K562 (cell line): ENCODE data around the gene LCLAT1. TPM values are rescaled to one million over a fixed set of nuclear protein-coding genes. Genes with fewer than 3 reads are reported as not detected.
A peak's percentile ranks its signal among the peaks of the same experiment; 100 is the strongest.

Experiments
- CBFA2T3 ChIP-seq: fragments of 450-650 bp; IDR thresholded peaks from 2 replicates; pipeline ENCODE4 v1.6.1; 2017
- CEBPB ChIP-seq: fragments of 450-650 bp; IDR thresholded peaks from 2 replicates; pipeline ENCODE4 v1.6.1; 2016; ENCODE audit warnings: missing genetic modification characterization, missing compliant biosample characterization
- CSDE1 ChIP-seq, 2 experiments: fragments of 450-650 bp; IDR thresholded peaks; 2 replicates each; pipeline ENCODE4 v1.6.1; 2016; ENCODE audit warnings: mild to moderate bottlenecking in 1 of 2
- E2F3 ChIP-seq: fragments of 250-450 bp; sonication (Bioruptor Pico); IDR thresholded peaks from 2 replicates; pipeline ENCODE4 v1.4.0; 2020; ENCODE audit warnings: mild to moderate bottlenecking
- FOXK2 ChIP-seq, 2 experiments: fragments of 450-650 bp; IDR thresholded peaks in 1 of 2; conservative IDR thresholded peaks in 1 of 2; 2 replicates each; pipeline ENCODE4 v1.6.1; 2016; ENCODE audit warnings: low read depth in 2 of 2, mild to moderate bottlenecking in 1 of 2
- FOXM1 ChIP-seq, 2 experiments: fragments of 450-650 bp in 1 of 2; sonication (generic) in 1 of 2; formaldehyde crosslinking in 1 of 2; IDR thresholded peaks; 2 replicates each; pipeline versions ENCODE4 v1.6.1 to v1.9.0; 2017 to 2022; ENCODE audit warnings: low read depth in 2 of 2, mild to moderate bottlenecking in 2 of 2, missing genetic modification reagents in 1 of 2, moderate library complexity in 1 of 2
- FOXP1 ChIP-seq: sonication (generic); formaldehyde crosslinking; IDR thresholded peaks from 2 replicates; pipeline ENCODE4 v1.8.0; 2022; ENCODE audit warnings: mild to moderate bottlenecking, missing genetic modification reagents
- HDAC3 ChIP-seq: fragments of 450-650 bp; IDR thresholded peaks from 2 replicates; pipeline ENCODE4 v1.6.1; 2018; ENCODE audit warnings: borderline replicate concordance, mild to moderate bottlenecking, moderate library complexity; ENCODE audit not compliant: partially characterized antibody
- JUN ChIP-seq, 2 experiments: sonication (generic) in 1 of 2; formaldehyde crosslinking in 1 of 2; IDR thresholded peaks; 2 replicates each; pipeline versions ENCODE4 v1.6.1 to v1.8.0; 2012 to 2022; ENCODE audit warnings: borderline replicate concordance in 2 of 2, mild to moderate bottlenecking in 2 of 2, improper control_type of control experiment in 1 of 2, low read depth in 1 of 2, low read length in 1 of 2, missing genetic modification reagents in 1 of 2
- KDM1A ChIP-seq, 2 experiments: fragments of 450-650 bp; IDR thresholded peaks; 2 replicates each; pipeline ENCODE4 v1.6.1; 2016; ENCODE audit warnings: mild to moderate bottlenecking in 2 of 2
- MAFF ChIP-seq: IDR thresholded peaks from 2 replicates; pipeline ENCODE4 v1.6.1; 2012; ENCODE audit warnings: low read length, improper control_type of control experiment
- MBD2 ChIP-seq: sonication (generic); IDR thresholded peaks from 2 replicates; pipeline ENCODE4 v1.6.1; 2016; ENCODE audit warnings: low read depth, borderline replicate concordance
- NFXL1 ChIP-seq: fragments of 450-650 bp; formaldehyde crosslinking; IDR thresholded peaks from 2 replicates; pipeline ENCODE4 v1.4.0; 2021; ENCODE audit warnings: mild to moderate bottlenecking
- PHF21A ChIP-seq: fragments of 450-650 bp; IDR thresholded peaks from 2 replicates; pipeline ENCODE4 v1.6.1; 2017; ENCODE audit warnings: low read depth, borderline replicate concordance
- SAFB2 ChIP-seq: fragments of 200-400 bp; formaldehyde crosslinking; IDR thresholded peaks from 2 replicates; pipeline ENCODE4 v1.6.1; 2018; ENCODE audit warnings: borderline replicate concordance, low read length, low read depth, moderate library complexity; ENCODE audit not compliant: severe bottlenecking
- SMAD2 ChIP-seq: fragments of 150-350 bp; IDR thresholded peaks from 2 replicates; pipeline ENCODE4 v1.6.1; 2014; ENCODE audit warnings: low read depth, mild to moderate bottlenecking, low read length
- SMAD3 ChIP-seq: fragments of 450-650 bp; formaldehyde crosslinking; conservative IDR thresholded peaks from 2 replicates; pipeline ENCODE4 v1.4.0; 2020; ENCODE audit warnings: mild to moderate bottlenecking
- TCF7L2 ChIP-seq: fragments of 150-350 bp; IDR thresholded peaks from 2 replicates; pipeline ENCODE4 v1.6.1; 2016; ENCODE audit warnings: low read depth, mild to moderate bottlenecking, low read length, moderate library complexity
- XRCC4 ChIP-seq: IDR thresholded peaks from one replicate; pipeline ENCODE4 v1.6.1; 2011; ENCODE audit not compliant: insufficient read depth, insufficient read length; ENCODE audit errors: extremely low read depth
- ZNF134 ChIP-seq: fragments of 250-450 bp; sonication (Bioruptor Pico); conservative IDR thresholded peaks from 2 replicates; pipeline ENCODE4 v1.4.0; 2020
- ZNF212 ChIP-seq: fragments of 450-650 bp; formaldehyde crosslinking; IDR thresholded peaks from 2 replicates; pipeline ENCODE4 v1.4.0; 2020; ENCODE audit warnings: mild to moderate bottlenecking
- ZNF778 ChIP-seq: fragments of 450-650 bp; formaldehyde crosslinking; IDR thresholded peaks from 2 replicates; pipeline ENCODE4 v1.4.0; 2020; ENCODE audit warnings: mild to moderate bottlenecking, moderate library complexity
- ZNF830 ChIP-seq: fragments of 250-450 bp; sonication (Bioruptor Pico); IDR thresholded peaks from 2 replicates; pipeline ENCODE4 v1.5.0; 2021; ENCODE audit warnings: mild to moderate bottlenecking
- polyA plus RNA-seq, 8 experiments: library from polyadenylated mRNA; depleted of rRNA in 4 of 8; stranded (reverse) in 5 of 8; unstranded in 3 of 8; fragments of >200 nt; fragmentation: Nextera tagmentation in 2 of 8; fragmentation: Illumina TruSeq in 1 of 8; extraction: Ambion mirVana in 2 of 8; extraction: Trizol in 1 of 8; gene quantifications; 2 replicates each; pipeline versions ENCODE4 v1.2.1 to v1.2.3, GENCODE V29; 2011 to 2014; ENCODE audit warnings: inconsistent platforms in 1 of 8, missing spikeins in 1 of 8
- total RNA-seq, 7 experiments: library from RNA; depleted of rRNA in 6 of 7; stranded (reverse); fragments of >200 nt in 6 of 7; fragmentation: Illumina TruSeq in 2 of 7; extraction: Trizol in 2 of 7; gene quantifications; 2 replicates each; pipeline versions ENCODE4 v1.2.1 to v1.2.3, GENCODE V29; 2011 to 2021; ENCODE audit warnings: low replicate concordance in 1 of 7
- TF ChIP-seq, protein P1 (sequence below): fragments of 250-450 bp; sonication (Bioruptor Pico); IDR thresholded peaks from 2 replicates; pipeline ENCODE4 v1.5.0; 2022; ENCODE audit warnings: mild to moderate bottlenecking
- TF ChIP-seq, protein P2 (sequence below): fragments of 450-650 bp; IDR thresholded peaks from 2 replicates; pipeline ENCODE4 v1.6.1; 2016
- TF ChIP-seq, protein P3 (sequence below): fragments of 250-450 bp; sonication (Bioruptor Pico); IDR thresholded peaks from 2 replicates; pipeline ENCODE4 v1.5.0; 2021

Gene LCLAT1
- total and polyA plus RNA-seq, 9 of the 15 experiments (the other 6 are each of a cell fraction or from before 2014, with no cell fraction given), result 8.9 to 63.3 (median 25.4) TPM

DNA sequence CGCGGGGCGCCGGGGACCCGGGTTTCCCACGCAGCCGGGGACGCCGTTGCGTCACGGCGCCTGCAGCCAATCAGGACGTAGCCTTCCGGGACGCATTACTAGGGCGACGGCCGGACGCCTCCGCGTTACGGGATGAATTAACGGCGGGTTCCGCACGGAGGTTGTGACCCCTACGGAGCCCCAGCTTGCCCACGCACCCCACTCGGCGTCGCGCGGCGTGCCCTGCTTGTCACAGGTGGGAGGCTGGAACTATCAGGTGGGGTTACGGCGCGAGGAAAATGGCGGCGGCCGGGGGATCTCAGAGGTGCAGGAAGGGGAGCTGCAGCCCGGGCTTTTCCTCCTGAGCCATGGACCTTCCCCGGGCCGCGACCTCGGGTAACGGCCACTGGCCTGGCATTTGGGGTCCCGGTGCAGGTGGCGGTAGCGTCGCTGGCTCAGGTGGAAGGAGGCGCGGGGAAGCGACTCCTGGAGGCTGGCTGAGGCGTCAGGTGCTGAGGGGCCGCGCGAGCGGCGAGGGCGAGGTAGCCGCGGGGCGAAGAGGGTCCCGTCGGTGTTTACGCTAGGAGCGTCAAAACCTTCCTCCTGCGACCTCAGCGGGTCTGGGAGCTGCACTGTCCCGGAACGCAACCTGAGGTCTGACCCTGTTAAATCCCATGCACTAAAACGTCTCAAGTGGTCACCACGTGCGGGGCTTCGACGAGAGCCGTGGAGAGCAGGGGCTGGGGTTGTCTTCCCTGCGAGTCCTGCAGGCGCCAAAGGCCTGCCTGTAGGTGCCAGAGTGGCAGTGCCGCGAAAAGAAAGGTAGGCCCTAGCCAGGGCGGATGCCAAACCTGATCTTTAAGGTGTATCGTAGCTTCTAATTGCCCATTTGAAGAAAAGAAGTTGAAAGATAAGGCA lies at the start of gene LCLAT1 (continued):
- TF ChIP-seq ZNF134 (no peak), MBD2 (0 out of 2 replicates have a peak, but pooled peaks have one; percentile 65), FOXK2 (conservative IDR thresholded peaks at IDR 0.05 in 1 of 2, IDR thresholded peaks at IDR 0.05 in 1 of 2; ENCODE audit: low read depth in 2 of 2) (peak in 1 of 2 experiments; percentile 46; a peak in 1 of 4 replicates), CBFA2T3 (no peak), CEBPB (tag) (peak; percentile 84), ZNF778 (CRISPR knock-in tag) (no peak), PHF21A (no peak), E2F3 (no peak), NFXL1 (CRISPR knock-in tag) (no peak), SAFB2 (no peak), FOXM1 (IDR thresholded peaks at IDR 0.05; ENCODE audit: low read depth) (no peak), FOXM1 (CRISPR knock-in tag; IDR thresholded peaks at IDR 0.05; ENCODE audit: low read depth) (no peak), TCF7L2 (no peak), CSDE1 (IDR thresholded peaks at IDR 0.05) (peak in 1 of 2 experiments; percentile 71; a peak in 1 of 4 replicates), SMAD2 (no peak), JUN (IDR thresholded peaks at IDR 0.05; ENCODE audit: borderline replicate concordance, low read depth, low read length) (no peak), JUN (CRISPR knock-in tag; IDR thresholded peaks at IDR 0.05; ENCODE audit: borderline replicate concordance) (peak; percentile 82; the same call in 1 of the 2 replicates), MAFF (no peak), XRCC4 (no peak), ZNF830 (CRISPR knock-in tag) (no peak), ZNF212 (no peak), HDAC3 (no peak), FOXP1 (CRISPR knock-in tag) (peak; percentile 92), KDM1A (IDR thresholded peaks at IDR 0.05) (no peak), SMAD3 (no peak)
- TF ChIP-seq, protein P1, sequence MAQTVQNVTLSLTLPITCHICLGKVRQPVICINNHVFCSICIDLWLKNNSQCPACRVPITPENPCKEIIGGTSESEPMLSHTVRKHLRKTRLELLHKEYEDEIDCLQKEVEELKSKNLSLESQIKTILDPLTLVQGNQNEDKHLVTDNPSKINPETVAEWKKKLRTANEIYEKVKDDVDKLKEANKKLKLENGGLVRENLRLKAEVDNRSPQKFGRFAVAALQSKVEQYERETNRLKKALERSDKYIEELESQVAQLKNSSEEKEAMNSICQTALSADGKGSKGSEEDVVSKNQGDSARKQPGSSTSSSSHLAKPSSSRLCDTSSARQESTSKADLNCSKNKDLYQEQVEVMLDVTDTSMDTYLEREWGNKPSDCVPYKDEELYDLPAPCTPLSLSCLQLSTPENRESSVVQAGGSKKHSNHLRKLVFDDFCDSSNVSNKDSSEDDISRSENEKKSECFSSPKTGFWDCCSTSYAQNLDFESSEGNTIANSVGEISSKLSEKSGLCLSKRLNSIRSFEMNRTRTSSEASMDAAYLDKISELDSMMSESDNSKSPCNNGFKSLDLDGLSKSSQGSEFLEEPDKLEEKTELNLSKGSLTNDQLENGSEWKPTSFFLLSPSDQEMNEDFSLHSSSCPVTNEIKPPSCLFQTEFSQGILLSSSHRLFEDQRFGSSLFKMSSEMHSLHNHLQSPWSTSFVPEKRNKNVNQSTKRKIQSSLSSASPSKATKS (CRISPR knock-in tag), result no peak
- TF ChIP-seq, protein P2, sequence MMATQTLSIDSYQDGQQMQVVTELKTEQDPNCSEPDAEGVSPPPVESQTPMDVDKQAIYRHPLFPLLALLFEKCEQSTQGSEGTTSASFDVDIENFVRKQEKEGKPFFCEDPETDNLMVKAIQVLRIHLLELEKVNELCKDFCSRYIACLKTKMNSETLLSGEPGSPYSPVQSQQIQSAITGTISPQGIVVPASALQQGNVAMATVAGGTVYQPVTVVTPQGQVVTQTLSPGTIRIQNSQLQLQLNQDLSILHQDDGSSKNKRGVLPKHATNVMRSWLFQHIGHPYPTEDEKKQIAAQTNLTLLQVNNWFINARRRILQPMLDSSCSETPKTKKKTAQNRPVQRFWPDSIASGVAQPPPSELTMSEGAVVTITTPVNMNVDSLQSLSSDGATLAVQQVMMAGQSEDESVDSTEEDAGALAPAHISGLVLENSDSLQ, result no peak
- TF ChIP-seq, protein P3, sequence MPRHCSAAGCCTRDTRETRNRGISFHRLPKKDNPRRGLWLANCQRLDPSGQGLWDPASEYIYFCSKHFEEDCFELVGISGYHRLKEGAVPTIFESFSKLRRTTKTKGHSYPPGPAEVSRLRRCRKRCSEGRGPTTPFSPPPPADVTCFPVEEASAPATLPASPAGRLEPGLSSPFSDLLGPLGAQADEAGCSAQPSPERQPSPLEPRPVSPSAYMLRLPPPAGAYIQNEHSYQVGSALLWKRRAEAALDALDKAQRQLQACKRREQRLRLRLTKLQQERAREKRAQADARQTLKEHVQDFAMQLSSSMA (CRISPR knock-in tag), result no peak
